ENCODE measurements around the gene PLCD4. TPM values are rescaled to one million over a fixed set of nuclear protein-coding genes. Genes with fewer than 3 reads are reported as not detected.
A peak's percentile ranks its signal among the peaks of the same experiment; 100 is the strongest.

Gene PLCD4
- total and polyA plus RNA-seq, 2 of the 8 experiments (the other 6 are each of a cell fraction or from before 2014, with no cell fraction given), result 0.21 to 0.50 TPM

DNA sequence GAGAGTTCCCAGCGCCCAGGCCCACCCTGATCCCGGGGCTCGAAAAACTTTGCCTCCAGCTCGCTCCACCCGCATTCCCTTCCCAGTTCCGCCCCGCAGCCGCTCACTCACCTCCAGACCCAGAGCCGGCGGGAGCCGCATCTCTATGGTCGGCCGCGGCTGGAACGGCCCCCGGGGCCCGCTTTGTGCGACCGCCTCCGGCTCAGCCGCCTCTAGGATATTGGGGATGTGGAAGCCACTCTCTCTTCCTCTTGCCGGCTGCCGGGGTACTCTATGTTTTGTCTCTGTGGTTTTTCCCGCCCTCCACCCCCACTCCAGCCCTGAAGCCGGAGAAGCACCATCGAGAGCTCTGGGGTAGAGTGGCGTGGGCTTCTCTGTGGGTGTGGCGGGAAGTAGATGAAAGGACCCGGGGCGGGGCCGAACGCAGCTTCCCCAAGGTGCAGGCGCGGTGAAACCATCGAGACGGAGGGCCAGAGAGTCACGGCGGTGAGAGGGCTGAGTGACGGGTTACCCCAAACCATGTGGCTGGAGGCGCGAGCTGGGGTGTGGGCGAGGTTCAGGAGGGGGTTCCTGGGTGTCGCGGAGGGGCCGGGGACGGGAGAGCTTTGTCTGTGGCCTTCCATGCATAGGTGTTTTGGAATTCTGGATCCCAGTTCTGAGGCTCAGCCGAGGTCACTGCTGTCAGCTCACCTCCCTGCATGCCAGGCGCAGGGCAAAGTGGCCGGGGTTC, 51.7 kb downstream of the PLCD4 start, which contains the start of the genes BCS1L and ZNF142 (continued):
- TF ChIP-seq KDM5A (IDR thresholded peaks at IDR 0.05; ENCODE audit: low read length), result no peak
- TF ChIP-seq SIN3A (conservative IDR thresholded peaks at IDR 0.05 in 1 of 2, IDR thresholded peaks at IDR 0.05 in 1 of 2; ENCODE audit: low read depth in 1 of 2, low read length in 2 of 2), result peak; percentile 63 to 92; a peak in 2 of 4 replicates
